Left renal pelvis (tissue), 4 donors: Measurements from ENCODE around the gene PHETA1. TPM values are rescaled to one million over a fixed set of nuclear protein-coding genes. Genes with fewer than 3 reads are reported as not detected.
"Not testable (repeated sequence)": the region's sequence is repeated elsewhere in the genome, so short reads cannot be mapped to it uniquely, and the experiment has no call there.

Source experiments
- DNase-seq, 4 donors: peaks; one replicate each; pipeline ENCODE4 v3.0.0-alpha.2; 2013; ENCODE audit warnings: low read depth in 4 of 4, low spot score in 3 of 4
- polyA plus RNA-seq, 4 donors: library from polyadenylated mRNA; unstranded; fragments of 120-200 nt; gene quantifications; one replicate each; pipeline ENCODE4 v1.2.1, GENCODE V29; 2013; ENCODE audit not compliant: insufficient read length in 4 of 4

Gene PHETA1
- polyA plus RNA-seq, 4 donors = 8.8 to 14.4 (median 10.9) TPM

DNA sequence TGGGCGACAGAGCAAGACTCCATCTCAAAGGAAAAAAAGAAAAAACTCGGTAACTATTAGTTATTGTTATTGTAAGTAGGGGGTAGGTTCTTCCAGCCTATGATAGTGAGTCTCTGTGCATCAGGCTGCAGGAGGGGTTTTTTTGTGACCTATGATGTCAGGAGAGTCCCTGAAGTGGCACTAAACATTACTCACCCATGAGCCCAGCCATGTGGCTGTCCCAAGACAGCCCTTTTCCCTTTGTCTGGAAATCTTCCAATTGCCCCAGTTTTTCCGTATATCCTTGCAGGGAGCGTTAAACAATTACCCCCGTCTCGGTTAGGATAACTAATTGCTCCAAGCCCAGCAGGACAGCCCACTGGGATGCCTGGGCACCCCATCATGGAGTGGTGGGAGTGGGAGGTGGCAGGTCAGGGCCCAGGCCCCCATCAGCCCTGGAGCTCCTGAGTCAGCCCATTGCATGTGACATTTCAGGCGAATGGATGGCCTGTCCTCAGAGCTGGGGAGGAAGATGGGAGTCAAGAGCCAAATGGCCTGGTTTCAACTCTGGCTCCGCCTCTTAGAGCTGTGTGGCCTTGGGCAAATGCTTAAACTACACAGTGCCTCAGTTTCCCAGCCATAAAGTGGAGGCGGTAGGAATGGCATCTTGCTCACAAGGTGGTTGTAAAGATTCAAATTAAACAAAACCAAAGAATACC, 16.4 kb downstream of the PHETA1 start:
- no peak for DNase-seq

GRCh38 chr12:111351026-111351425, 17.9 kb downstream of the PHETA1 start:
- DNase-seq = no peak

GRCh38 chr12:111349748-111350520, 19.0 kb downstream of the PHETA1 start:
- no peak for DNase-seq

DNA sequence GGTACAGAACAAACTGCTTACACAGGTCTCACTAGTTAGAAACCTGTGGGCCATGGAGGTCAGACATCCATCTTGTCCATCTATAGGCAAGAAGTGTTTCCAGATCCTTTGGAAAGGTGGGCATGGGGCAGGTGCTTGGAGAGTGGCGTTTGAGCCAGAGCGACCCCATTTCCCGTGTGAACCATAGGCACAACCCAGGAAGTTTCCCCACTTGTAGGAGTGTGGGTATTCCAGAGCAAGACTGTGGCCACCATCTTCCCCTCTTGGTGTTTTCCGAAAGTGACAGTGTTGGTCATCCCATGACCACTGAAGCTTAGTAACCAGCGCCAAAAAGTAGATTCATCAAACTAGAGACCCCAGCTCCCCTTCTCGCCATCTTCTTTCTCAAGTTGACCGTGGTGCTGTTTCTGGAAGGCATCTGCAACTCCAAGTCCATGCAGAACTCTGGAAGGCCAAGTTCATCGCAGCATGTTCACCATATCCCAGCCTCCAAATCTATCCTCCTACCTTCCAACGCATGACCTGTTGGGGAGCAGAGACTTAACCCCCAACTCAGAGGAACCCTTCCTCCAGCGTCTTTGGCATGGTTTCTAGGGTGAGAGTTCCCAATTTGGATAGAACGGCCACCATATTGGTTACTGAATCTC, 19.7 kb downstream of the PHETA1 start:
- DNase-seq = no peak

DNA sequence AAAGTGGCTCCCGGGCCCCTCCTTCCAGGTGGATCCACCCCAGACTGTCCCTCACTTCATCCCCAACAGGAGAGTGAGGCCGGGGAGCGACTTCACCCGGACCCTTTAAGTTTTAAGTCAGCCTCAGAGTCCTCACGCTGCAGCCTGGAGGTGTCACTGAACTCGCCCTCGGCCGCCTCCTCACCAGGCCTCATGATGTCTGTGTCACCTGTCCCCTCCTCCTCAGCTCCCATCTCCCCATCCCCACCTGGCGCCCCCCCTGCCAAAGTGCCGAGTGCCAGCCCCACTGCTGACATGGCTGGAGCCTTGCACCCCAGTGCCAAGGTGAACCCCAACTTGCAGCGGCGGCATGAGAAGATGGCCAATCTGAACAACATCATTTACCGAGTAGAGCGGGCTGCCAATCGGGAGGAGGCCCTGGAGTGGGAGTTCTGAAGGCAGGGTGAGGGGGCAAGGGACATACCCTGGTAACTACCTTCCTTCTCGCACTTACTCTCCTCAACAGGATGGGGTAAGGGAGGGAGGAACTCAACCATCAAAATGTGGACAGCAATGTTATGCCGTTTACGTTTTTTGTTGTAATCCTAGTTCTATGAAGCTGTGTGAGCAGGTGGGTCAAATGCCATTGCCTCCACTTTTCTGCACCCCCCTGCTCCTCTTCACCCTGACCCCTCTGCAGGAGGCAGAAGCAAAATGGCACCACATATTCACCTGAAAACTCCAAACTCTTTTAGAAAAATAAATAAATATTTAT, 20.8 kb downstream of the PHETA1 start:
- DNase-seq = no peak

GRCh38 chr12:111344254-111344875, 24.5 kb downstream of the PHETA1 start:
- no peak for DNase-seq

GRCh38 chr12:111343181-111343580, 25.7 kb downstream of the PHETA1 start:
- DNase-seq = no peak

DNA sequence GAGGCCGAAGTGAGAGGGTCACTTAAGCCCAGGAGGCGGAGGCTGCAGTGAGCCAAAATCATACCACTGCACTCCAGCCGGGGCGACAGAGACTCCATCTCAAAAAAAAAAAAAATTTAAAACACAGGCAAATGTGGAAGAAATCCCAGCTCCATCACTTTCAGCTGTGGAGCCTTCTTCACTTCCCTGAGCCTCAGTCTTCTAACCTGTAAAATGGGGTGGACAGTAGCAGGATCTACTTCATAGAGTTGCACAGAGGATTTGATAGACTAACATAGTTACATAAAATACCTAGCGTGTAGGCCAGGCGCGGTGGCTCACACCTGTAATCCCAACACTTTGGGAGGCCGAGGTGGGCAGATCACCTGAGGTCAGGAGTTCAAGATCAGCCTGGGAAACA, 26.5 kb downstream of the PHETA1 start:
- no peak for DNase-seq

DNA sequence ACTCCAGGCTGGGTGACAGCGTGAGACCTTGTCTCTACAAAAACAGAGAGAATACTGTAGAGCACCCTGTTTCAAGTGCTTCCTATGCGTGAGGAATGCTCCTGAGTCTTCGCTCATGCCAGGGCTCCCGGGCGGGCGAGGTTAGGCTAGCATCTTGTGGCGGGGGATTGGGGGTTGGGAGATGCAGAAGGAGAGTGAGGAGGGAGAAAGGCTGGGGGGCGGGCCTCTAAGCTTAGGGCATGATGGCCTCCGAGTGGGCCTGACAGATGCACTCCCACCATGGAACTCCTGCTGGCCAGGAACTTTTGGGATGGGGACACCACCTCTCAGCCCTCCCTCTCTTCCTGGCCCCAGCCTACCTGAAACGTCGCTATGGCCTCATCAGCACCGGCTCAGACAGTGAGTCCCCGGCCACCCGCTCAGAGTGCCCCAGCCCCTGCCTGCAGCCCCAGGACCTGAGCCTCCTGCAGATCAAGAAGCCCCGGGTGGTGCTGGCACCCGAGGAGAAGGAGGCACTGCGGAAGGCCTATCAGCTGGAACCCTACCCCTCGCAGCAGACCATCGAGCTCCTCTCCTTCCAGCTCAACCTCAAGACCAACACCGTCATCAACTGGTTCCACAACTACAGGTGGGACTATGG, 27.3 kb downstream of the PHETA1 start:
- no peak for DNase-seq

- DNase-seq = not testable (repeated sequence)
Measured at GRCh38 chr12:111340680-111341079, 28.2 kb downstream of the PHETA1 start.

GRCh38 chr12:111340231-111340630, 28.7 kb downstream of the PHETA1 start:
- no peak for DNase-seq

- DNase-seq = no peak
Measured at GRCh38 chr12:111339321-111339938, 29.5 kb downstream of the PHETA1 start.

DNA sequence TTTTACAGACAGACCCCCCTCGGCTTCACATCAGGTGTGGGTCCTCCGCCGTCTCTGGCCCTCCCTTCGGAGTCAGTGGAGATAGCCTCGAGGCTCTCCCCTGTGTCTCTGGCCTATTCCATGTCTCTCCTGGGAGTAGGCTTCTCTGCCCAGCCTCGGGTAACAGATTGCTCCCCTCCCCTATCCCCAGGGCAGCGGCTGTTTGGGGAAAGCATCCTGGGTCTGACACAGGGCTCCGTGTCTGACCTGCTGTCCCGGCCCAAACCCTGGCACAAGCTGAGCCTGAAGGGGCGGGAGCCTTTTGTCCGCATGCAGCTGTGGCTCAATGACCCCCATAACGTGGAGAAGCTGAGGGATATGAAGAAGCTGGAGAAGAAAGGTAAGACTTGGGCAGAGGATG, 30.8 kb downstream of the PHETA1 start:
- no peak for DNase-seq

- no peak for DNase-seq
Measured at GRCh38 chr12:111337371-111337770, 31.5 kb downstream of the PHETA1 start.

DNA sequence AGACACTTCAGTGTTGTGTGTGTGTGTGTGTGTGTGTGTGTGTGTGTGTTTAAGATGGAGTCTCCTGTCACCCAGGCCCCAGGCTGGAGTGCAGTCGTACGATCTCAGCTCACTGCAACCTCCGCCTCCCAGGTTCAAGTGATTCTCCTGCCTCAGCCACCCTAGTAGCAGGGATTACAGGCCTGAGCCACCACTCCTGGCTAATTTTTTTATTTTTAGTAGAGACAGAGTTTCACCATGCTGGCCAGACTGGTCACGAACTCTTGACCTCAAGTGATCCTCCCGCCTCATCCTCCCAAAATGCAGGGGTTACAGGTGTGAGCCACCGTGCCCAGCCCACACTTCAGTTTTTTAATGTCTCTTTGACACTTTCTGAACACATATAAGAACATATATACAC, 32.5 kb downstream of the PHETA1 start:
- DNase-seq = not testable (repeated sequence)

DNA sequence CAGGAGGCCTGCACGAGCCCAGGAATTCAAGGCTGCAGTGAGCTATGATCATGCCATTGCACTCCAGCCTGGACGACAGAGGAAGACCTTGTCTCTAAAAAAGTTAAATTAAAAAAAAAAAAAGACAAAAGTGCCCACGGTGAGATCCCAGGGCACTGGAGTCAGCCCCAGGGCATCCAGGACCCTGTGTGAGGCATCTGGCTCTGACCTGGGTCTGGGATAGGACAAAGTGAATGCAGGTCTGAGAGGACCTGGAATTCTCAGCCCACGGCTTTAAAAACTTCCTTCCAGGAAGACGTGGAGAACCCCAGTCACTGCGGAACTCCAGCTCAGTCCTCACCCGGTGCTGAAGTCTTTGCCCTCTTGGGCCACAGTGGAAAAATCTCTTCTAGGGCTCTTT, 33.1 kb downstream of the PHETA1 start:
- DNase-seq = no peak

DNA sequence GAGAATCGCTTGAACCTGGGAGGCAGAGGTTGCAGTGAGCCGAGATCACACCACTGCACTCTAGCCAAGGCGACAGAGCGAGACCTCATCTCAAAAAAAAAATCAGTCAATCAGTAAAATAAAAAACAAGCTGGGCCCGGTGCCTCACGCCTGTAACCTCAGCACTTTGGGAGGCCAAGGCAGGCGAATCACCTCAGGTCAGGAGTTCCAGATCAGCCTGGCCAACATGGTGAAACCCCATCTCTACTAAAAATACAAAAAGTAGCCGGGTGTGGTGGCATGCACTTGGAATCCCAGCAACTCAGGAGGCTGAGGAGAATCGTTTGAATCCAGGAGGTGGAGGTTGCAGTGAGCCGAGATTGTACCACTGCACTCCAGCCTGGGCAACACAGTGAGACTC, 33.6 kb downstream of the PHETA1 start:
- DNase-seq = not testable (repeated sequence)

- DNase-seq = no peak
Measured at GRCh38 chr12:111334393-111334915, 34.4 kb downstream of the PHETA1 start.
